HL-60 (cell line): ENCODE measurements around the gene NKAIN2.

ENCODE experiments used
- DNase-seq, 2 experiments: peaks; one replicate each; pipeline ENCODE4 v3.0.0-alpha.2; 2010 to 2020; ENCODE audit warnings: low read depth in 1 of 2, low spot score in 1 of 2
- H3K27ac ChIP-seq: fragments of 250-450 bp; sonication (Bioruptor Pico); replicated peaks from 2 replicates; pipeline ENCODE4 v1.5.1; 2020; ENCODE audit warnings: mild to moderate bottlenecking, moderate library complexity
- H3K27me3 ChIP-seq: fragments of 250-450 bp; sonication (Bioruptor Pico); 2 replicates; pipeline ENCODE4 v1.5.1; 2021; ENCODE audit warnings: mild to moderate bottlenecking, moderate library complexity; ENCODE audit not compliant: insufficient read depth, poor library complexity, severe bottlenecking
- H3K4me3 ChIP-seq: replicated peaks from 2 replicates; pipeline ENCODE4 v1.5.1; 2011; ENCODE audit warnings: mild to moderate bottlenecking, control low read depth, low read length; ENCODE audit not compliant: insufficient read depth
- GABPA ChIP-seq: IDR thresholded peaks from 2 replicates; pipeline ENCODE4 v1.6.1; 2012; ENCODE audit warnings: low read depth
- POLR2AphosphoS5 ChIP-seq: IDR thresholded peaks from 2 replicates; pipeline ENCODE4 v1.6.1; 2012; ENCODE audit warnings: low read depth
- SPI1 ChIP-seq: IDR thresholded peaks from 2 replicates; pipeline ENCODE4 v1.6.1; 2012; ENCODE audit warnings: low read depth, mild to moderate bottlenecking, borderline replicate concordance
- TF ChIP-seq, protein P1 (sequence below): IDR thresholded peaks from one replicate; pipeline ENCODE4 v1.5.1; 2011; ENCODE audit warnings: low read length, control low read depth, inconsistent platforms; ENCODE audit not compliant: insufficient read depth
- TF ChIP-seq, protein P2 (sequence below): IDR thresholded peaks from 2 replicates; pipeline ENCODE4 v1.6.1; 2012; ENCODE audit warnings: low read depth; ENCODE audit not compliant: insufficient replicate concordance

Gene NKAIN2

DNA sequence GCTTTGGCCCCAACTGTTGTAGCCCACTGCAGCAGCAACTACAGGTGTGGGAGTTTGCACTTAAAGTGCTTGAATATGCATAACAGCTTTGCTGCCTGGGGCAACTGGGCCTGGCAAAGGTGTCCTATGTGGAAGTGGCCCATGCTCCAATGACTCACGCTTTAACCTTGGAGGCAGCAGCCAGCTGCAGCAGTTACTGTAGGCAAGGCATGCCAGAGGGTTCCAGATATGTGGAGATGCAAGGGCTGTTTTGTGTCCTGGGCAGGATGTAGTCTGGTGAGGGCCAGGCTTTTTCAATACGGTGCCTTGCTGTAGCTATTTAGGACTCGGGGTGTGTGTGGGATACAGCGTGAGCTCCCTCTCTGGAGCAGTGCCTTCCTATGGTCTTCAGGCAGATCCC lies 150.3 kb downstream of the NKAIN2 start:
- DNase-seq: no peak
- TF ChIP-seq GABPA: no peak
- no peak for TF ChIP-seq POLR2AphosphoS5
- no peak for TF ChIP-seq SPI1
- TF ChIP-seq, protein P1, sequence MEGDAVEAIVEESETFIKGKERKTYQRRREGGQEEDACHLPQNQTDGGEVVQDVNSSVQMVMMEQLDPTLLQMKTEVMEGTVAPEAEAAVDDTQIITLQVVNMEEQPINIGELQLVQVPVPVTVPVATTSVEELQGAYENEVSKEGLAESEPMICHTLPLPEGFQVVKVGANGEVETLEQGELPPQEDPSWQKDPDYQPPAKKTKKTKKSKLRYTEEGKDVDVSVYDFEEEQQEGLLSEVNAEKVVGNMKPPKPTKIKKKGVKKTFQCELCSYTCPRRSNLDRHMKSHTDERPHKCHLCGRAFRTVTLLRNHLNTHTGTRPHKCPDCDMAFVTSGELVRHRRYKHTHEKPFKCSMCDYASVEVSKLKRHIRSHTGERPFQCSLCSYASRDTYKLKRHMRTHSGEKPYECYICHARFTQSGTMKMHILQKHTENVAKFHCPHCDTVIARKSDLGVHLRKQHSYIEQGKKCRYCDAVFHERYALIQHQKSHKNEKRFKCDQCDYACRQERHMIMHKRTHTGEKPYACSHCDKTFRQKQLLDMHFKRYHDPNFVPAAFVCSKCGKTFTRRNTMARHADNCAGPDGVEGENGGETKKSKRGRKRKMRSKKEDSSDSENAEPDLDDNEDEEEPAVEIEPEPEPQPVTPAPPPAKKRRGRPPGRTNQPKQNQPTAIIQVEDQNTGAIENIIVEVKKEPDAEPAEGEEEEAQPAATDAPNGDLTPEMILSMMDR: no peak
- TF ChIP-seq, protein P2, sequence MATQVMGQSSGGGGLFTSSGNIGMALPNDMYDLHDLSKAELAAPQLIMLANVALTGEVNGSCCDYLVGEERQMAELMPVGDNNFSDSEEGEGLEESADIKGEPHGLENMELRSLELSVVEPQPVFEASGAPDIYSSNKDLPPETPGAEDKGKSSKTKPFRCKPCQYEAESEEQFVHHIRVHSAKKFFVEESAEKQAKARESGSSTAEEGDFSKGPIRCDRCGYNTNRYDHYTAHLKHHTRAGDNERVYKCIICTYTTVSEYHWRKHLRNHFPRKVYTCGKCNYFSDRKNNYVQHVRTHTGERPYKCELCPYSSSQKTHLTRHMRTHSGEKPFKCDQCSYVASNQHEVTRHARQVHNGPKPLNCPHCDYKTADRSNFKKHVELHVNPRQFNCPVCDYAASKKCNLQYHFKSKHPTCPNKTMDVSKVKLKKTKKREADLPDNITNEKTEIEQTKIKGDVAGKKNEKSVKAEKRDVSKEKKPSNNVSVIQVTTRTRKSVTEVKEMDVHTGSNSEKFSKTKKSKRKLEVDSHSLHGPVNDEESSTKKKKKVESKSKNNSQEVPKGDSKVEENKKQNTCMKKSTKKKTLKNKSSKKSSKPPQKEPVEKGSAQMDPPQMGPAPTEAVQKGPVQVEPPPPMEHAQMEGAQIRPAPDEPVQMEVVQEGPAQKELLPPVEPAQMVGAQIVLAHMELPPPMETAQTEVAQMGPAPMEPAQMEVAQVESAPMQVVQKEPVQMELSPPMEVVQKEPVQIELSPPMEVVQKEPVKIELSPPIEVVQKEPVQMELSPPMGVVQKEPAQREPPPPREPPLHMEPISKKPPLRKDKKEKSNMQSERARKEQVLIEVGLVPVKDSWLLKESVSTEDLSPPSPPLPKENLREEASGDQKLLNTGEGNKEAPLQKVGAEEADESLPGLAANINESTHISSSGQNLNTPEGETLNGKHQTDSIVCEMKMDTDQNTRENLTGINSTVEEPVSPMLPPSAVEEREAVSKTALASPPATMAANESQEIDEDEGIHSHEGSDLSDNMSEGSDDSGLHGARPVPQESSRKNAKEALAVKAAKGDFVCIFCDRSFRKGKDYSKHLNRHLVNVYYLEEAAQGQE: no peak
- H3K4me3 ChIP-seq: no peak overlapping the region
- H3K27me3 ChIP-seq: no peaks in the 10 kb centered on the region
- H3K27ac ChIP-seq: no peak overlapping the region

DNA sequence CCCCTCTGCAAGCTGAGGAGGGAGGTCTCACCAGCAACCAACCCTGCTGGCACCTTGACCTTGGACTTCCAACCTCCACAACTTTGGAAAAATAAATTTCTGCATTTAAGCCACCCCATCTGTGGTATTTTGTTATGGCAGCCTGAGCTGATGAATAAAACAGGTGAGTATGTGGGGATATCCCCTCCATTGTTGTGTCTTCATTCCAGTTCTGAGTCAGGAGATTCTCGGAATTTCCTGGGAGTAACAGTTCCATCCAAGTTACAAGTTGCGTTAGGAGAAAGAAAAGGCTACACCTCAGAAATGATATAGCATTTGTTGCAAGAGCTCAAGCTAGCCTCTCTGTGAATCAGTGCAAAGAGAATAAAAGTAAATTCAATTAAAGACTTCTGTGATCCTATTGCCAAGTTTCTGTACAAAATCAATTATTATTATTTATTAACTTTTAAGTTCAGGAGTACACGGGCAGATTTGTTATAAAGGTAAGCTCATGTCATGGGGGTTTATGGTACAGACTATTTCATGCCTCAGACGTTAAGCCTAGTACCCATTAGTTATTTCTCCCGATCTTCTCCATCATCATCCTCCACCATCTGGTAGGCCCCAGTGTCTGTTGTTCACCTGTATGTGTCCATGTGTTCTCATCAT lies 153.0 kb downstream of the NKAIN2 start:
- no peak overlapping the region for H3K4me3 ChIP-seq
- DNase-seq: no peak
- H3K27me3 ChIP-seq: no peaks in the 10 kb centered on the region
- TF ChIP-seq, protein P1: no peak
- TF ChIP-seq SPI1 (no peak), POLR2AphosphoS5 (no peak), GABPA (no peak)
- TF ChIP-seq, protein P2: no peak
- H3K27ac ChIP-seq: no peak overlapping the region

DNA sequence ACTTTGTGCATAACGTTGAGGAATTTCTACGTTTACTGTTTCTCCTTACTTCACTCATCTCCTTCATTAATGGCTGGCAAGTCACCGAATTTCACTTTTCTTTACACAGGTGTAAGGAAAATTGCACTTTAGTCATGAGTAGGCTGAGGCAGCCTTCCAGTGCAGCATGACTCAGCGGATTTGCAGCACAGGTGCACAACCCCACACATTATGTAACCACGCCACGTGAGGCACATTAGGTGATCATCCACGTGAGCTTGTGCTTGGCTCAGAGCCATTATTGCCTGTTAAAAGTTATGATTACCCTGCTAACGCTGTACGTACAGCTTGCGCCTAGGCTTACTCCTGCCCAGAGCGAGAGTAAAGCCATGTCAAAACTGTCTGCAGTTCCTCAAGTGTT lies 158.8 kb downstream of the NKAIN2 start:
- no peaks in the 10 kb centered on the region for H3K27me3 ChIP-seq
- H3K4me3 ChIP-seq: no peak overlapping the region
- no peak for DNase-seq
- H3K27ac ChIP-seq: no peak overlapping the region
- TF ChIP-seq SPI1 (no peak), GABPA (no peak), POLR2AphosphoS5 (no peak)
- TF ChIP-seq, protein P1: no peak
- TF ChIP-seq, protein P2: no peak
